Left ventricle myocardium inferior (tissue), 1 donor: ENCODE results near the gene ZNF487. TPM values are rescaled to one million over a fixed set of nuclear protein-coding genes. Genes with fewer than 3 reads are reported as not detected.

ENCODE experiments used
- DNase-seq: peaks from one replicate; pipeline ENCODE4 v3.0.0-alpha.2; 2020
- H3K27ac ChIP-seq: fragments of 200-600 bp; replicated peaks from 2 replicates; pipeline ENCODE4 v1.8.0; 2021
- H3K27me3 ChIP-seq: fragments of 200-600 bp; 2 replicates; pipeline ENCODE4 v1.8.0; 2021; ENCODE audit warnings: low read depth
- H3K36me3 ChIP-seq: fragments of 200-600 bp; 2 replicates; pipeline ENCODE4 v1.8.0; 2021
- H3K4me1 ChIP-seq: fragments of 200-600 bp; 2 replicates; pipeline ENCODE4 v1.8.0; 2021
- H3K4me3 ChIP-seq: fragments of 200-600 bp; 2 replicates; pipeline ENCODE4 v1.8.0; 2021; ENCODE audit warnings: mild to moderate bottlenecking, moderate library complexity
- H3K9me3 ChIP-seq: fragments of 200-600 bp; replicated peaks from 2 replicates; pipeline ENCODE4 v1.8.0; 2021
- CTCF ChIP-seq: fragments of 200-600 bp; IDR thresholded peaks from 2 replicates; pipeline ENCODE4 v1.8.0; 2021; ENCODE audit warnings: antibody characterized with exemption, mild to moderate bottlenecking, borderline replicate concordance
- intact Hi-C: fragments of 100-400 bp; cut with micrococcal nuclease; formaldehyde crosslinking; loops from one replicate; pipeline ENCODE4 v1.11.0; 2022
- total RNA-seq: library from RNA; stranded (reverse); fragmentation: NEBNext Ultra II Directional; extraction: Animal tissue kit (Norgen Biotek cat#: 25700); gene quantifications from one replicate; pipeline ENCODE4 v1.2.1, GENCODE V29; 2021
- donor health status: DM: no; HTN: yes; CAD: no; lungs with severe emphysema.

Gene ZNF487
- total RNA-seq, 1 donor from 2014 or later = 2.2 TPM

GRCh38 chr10:43410345-43410744 is 26.6 kb upstream of the ZNF487 start:
- H3K4me3 ChIP-seq = peak overlapping the region; percentile 85
- peaks cover 44% of the 10 kb centered on the region for H3K4me1 ChIP-seq
- DNase-seq = no peak
- intact Hi-C loops = no loop called here
- no peaks in the 10 kb centered on the region for H3K9me3 ChIP-seq
- TF ChIP-seq CTCF = no peak
- H3K27ac ChIP-seq = peak overlapping the region; percentile 98
- no peaks in the 10 kb centered on the region for H3K36me3 ChIP-seq
- no peaks in the 10 kb centered on the region for H3K27me3 ChIP-seq

- Histone ChIP-seq H3K4me1 (peaks cover 32% of the 10 kb centered on the region), H3K27me3 (no peaks in the 10 kb centered on the region), H3K9me3 (no peaks in the 10 kb centered on the region), H3K4me3 (no peak overlapping the region), H3K27ac (no peak overlapping the region), H3K36me3 (no peaks in the 10 kb centered on the region)
- intact Hi-C loops = no loop called here
- no peak for DNase-seq
- TF ChIP-seq CTCF = no peak
These were observed 25.4 kb upstream of the ZNF487 start for GRCh38 chr10:43411536-43411935.

- Histone ChIP-seq H3K27me3 (no peaks in the 10 kb centered on the region), H3K36me3 (no peaks in the 10 kb centered on the region), H3K4me1 (peaks cover 9% of the 10 kb centered on the region), H3K27ac (no peak overlapping the region), H3K4me3 (no peak overlapping the region), H3K9me3 (no peaks in the 10 kb centered on the region)
- no peak for TF ChIP-seq CTCF
- intact Hi-C loops = no loop called here
- DNase-seq = no peak
These were observed 21.4 kb upstream of the ZNF487 start for GRCh38 chr10:43415544-43415943.

GRCh38 chr10:43417950-43418768 is 18.8 kb upstream of the ZNF487 start:
- intact Hi-C loops = no loop called here
- TF ChIP-seq CTCF = no peak
- H3K36me3 ChIP-seq = no peaks in the 10 kb centered on the region
- H3K4me1 ChIP-seq = peaks cover 21% of the 10 kb centered on the region
- no peaks in the 10 kb centered on the region for H3K9me3 ChIP-seq
- peak overlapping the region; percentile 16 for H3K27ac ChIP-seq
- no peak for DNase-seq
- H3K27me3 ChIP-seq = no peaks in the 10 kb centered on the region
- H3K4me3 ChIP-seq = no peak overlapping the region

- no peaks in the 10 kb centered on the region for H3K36me3 ChIP-seq
- no peaks in the 10 kb centered on the region for H3K9me3 ChIP-seq
These were observed 16.9 kb upstream of the ZNF487 start for GRCh38 chr10:43419997-43420368.

More at GRCh38 chr10:43419997-43420368, 16.9 kb upstream of the ZNF487 start:
- peak overlapping the region; percentile 78 for H3K4me3 ChIP-seq
- H3K27me3 ChIP-seq = no peaks in the 10 kb centered on the region
- peaks cover 21% of the 10 kb centered on the region for H3K4me1 ChIP-seq
- H3K27ac ChIP-seq = peak overlapping the region; percentile 100
- TF ChIP-seq CTCF = no peak
- intact Hi-C loops = no loop called here
- DNase-seq = no peak
